K562 (cell line): ENCODE measurements around the gene C1RL. TPM values are rescaled to one million over a fixed set of nuclear protein-coding genes. Genes with fewer than 3 reads are reported as not detected.

ENCODE experiments used
- ATAC-seq: fragments of 200-7000 bp; cut with Tn5 transposase; 3 replicates; pipeline ENCODE4 v1.9.1; 2020; ENCODE audit warnings: moderate library complexity
- BruUV-seq: library from RNA; stranded (reverse); fragments of 400-500 nt; replicated peaks from 2 replicates; lab custom pipeline; 2021; lab: Mats Ljungman, UMichigan
- CTCF ChIA-PET: fragments of 300-600 bp; formaldehyde crosslinking; extraction: SDS; loops from one replicate; lab custom pipeline; 2021; ENCODE audit warnings: low intra/inter-chr PET ratio; lab: Yijun Ruan, JAX
- POLR2A ChIA-PET: fragments of 300-600, 350-650 bp; sonication (Branson Sonifier 250); formaldehyde crosslinking; extraction: SDS; loops from one replicate; lab custom pipeline; 2021; ENCODE audit warnings: antibody characterized with exemption, inconsistent platforms; lab: Yijun Ruan, JAX
- DNase-seq, 4 experiments: peaks; one replicate each; pipeline versions ENCODE4 v3.0.0 to v3.0.0-alpha.2; 2011 to 2018; ENCODE audit warnings: low spot score in 3 of 4, mixed read lengths in 3 of 4; ENCODE audit errors: extremely low read depth in 1 of 4
- FAIRE-seq: peaks from 2 replicates; lab custom pipeline; 2011; peaks lifted over from hg19 to GRCh38; lab: Jason Lieb, UNC
- H2AFZ ChIP-seq: 2 replicates; pipeline ENCODE4 v1.6.0; 2011; ENCODE audit warnings: low read depth, low read length, control low read depth, inconsistent platforms
- H3K27ac ChIP-seq: fragments of 200-600 bp; 3 replicates; pipeline ENCODE4 v1.8.0; 2011; ENCODE audit warnings: low read depth, mild to moderate bottlenecking, control low read depth, inconsistent platforms, low read length, moderate library complexity, mixed read lengths; ENCODE audit errors: extremely low read depth
- H3K27me3 ChIP-seq, 2 experiments: fragments of 300-600 bp in 1 of 2; 2 replicates in 1 of 2; 3 replicates in 1 of 2; pipeline versions ENCODE4 v1.6.0 to v1.8.0; 2011; ENCODE audit warnings: inconsistent platforms in 2 of 2, low read length in 2 of 2, mild to moderate bottlenecking in 1 of 2, mixed read lengths in 1 of 2, moderate library complexity in 1 of 2; ENCODE audit not compliant: control insufficient read depth in 2 of 2, insufficient read depth in 2 of 2
- H3K36me3 ChIP-seq: fragments of 300-600 bp; 3 replicates; pipeline ENCODE4 v1.8.0; 2011; ENCODE audit warnings: mild to moderate bottlenecking, low read length, inconsistent platforms; ENCODE audit not compliant: control insufficient read depth, insufficient read depth
- H3K4me1 ChIP-seq, 2 experiments: fragments of 200-600 bp in 1 of 2; replicated peaks in 1 of 2; 2 replicates in 1 of 2; 3 replicates in 1 of 2; pipeline versions ENCODE4 v1.5.1 to v1.8.0; 2011; ENCODE audit warnings: inconsistent platforms in 2 of 2, low read length in 2 of 2, mild to moderate bottlenecking in 1 of 2, mixed read lengths in 1 of 2, moderate library complexity in 1 of 2; ENCODE audit not compliant: control insufficient read depth in 2 of 2, insufficient read depth in 2 of 2
- H3K4me2 ChIP-seq: 2 replicates; pipeline ENCODE4 v1.6.1; 2011; ENCODE audit warnings: low read length, control low read depth, inconsistent platforms, mixed read lengths; ENCODE audit not compliant: insufficient read depth
- H3K4me3 ChIP-seq: fragments of 200-600 bp; sonication (generic), shearing (Covaris generic); 2 replicates; pipeline ENCODE4 v1.5.1; 2016; ENCODE audit warnings: control low read depth, inconsistent platforms
- H3K79me2 ChIP-seq: fragments of 200-600 bp; 3 replicates; pipeline ENCODE4 v1.8.0; 2011; ENCODE audit warnings: low read length, inconsistent platforms; ENCODE audit not compliant: control insufficient read depth, insufficient read depth
- H3K9ac ChIP-seq, 2 experiments: 2 replicates each; pipeline versions ENCODE4 v1.6.0 to v1.6.1; 2011; ENCODE audit warnings: low read depth in 2 of 2, low read length in 2 of 2, control low read depth in 1 of 2, inconsistent platforms in 1 of 2, mild to moderate bottlenecking in 1 of 2, mixed read lengths in 1 of 2; ENCODE audit not compliant: insufficient read depth in 1 of 2
- H3K9me1 ChIP-seq: one replicate; pipeline ENCODE4 v1.6.0; 2011; ENCODE audit warnings: inconsistent platforms, mild to moderate bottlenecking, low read length, moderate library complexity; ENCODE audit not compliant: control insufficient read depth, insufficient read depth
- H3K9me3 ChIP-seq: replicated peaks from 2 replicates; pipeline ENCODE4 v1.5.1; 2011; ENCODE audit warnings: low read depth, low read length, inconsistent platforms; ENCODE audit not compliant: control insufficient read depth, insufficient read depth
- H4K20me1 ChIP-seq: replicated peaks from 2 replicates; pipeline ENCODE4 v1.6.1; 2011; ENCODE audit warnings: low read length, inconsistent platforms, mixed read lengths; ENCODE audit not compliant: control insufficient read depth, insufficient read depth
- ADNP ChIP-seq: fragments of 200-800 bp; sonication (Bioruptor generic); IDR thresholded peaks from 2 replicates; pipeline ENCODE4 v1.6.1; 2016; ENCODE audit warnings: missing genetic modification characterization, missing compliant biosample characterization
- CCAR2 ChIP-seq: fragments of 200-400 bp; formaldehyde crosslinking; IDR thresholded peaks from 2 replicates; pipeline ENCODE4 v1.6.1; 2017; ENCODE audit warnings: mild to moderate bottlenecking, low read depth, low read length
- ELF2 ChIP-seq: fragments of 250-450 bp; sonication (Bioruptor Pico); IDR thresholded peaks from 2 replicates; pipeline ENCODE4 v1.5.0; 2021; ENCODE audit warnings: mild to moderate bottlenecking
- KDM1A ChIP-seq, 2 experiments: fragments of 450-650 bp; IDR thresholded peaks; 2 replicates each; pipeline ENCODE4 v1.6.1; 2016; ENCODE audit warnings: mild to moderate bottlenecking in 2 of 2
- LEF1 ChIP-seq: fragments of 450-650 bp; IDR thresholded peaks from 2 replicates; pipeline ENCODE4 v1.6.1; 2016; ENCODE audit warnings: mild to moderate bottlenecking
- PURB ChIP-seq: sonication (generic); formaldehyde crosslinking; IDR thresholded peaks from 2 replicates; pipeline ENCODE4 v1.9.0; 2021; ENCODE audit warnings: low read depth, mild to moderate bottlenecking, missing genetic modification reagents
- SMAD2 ChIP-seq: fragments of 150-350 bp; IDR thresholded peaks from 2 replicates; pipeline ENCODE4 v1.6.1; 2014; ENCODE audit warnings: low read depth, mild to moderate bottlenecking, low read length
- TSHZ1 ChIP-seq: fragments of 250-450 bp; sonication (Bioruptor Pico); IDR thresholded peaks from 2 replicates; pipeline ENCODE4 v1.4.0; 2020; ENCODE audit warnings: mild to moderate bottlenecking, moderate library complexity
- ZNF551 ChIP-seq: fragments of 250-450 bp; sonication (Bioruptor Pico); IDR thresholded peaks from 2 replicates; pipeline ENCODE4 v1.5.0; 2021; ENCODE audit warnings: mild to moderate bottlenecking, moderate library complexity
- WGBS: fragments of 100-300 bp; shearing (Covaris generic); methylation state at CpG from one replicate; pipeline ENCODE4 v1.1.6; 2016; ENCODE audit warnings: low coverage, mixed read lengths; ENCODE audit not compliant: insufficient coverage; ENCODE audit errors: missing lambda C conversion rate; 5-methylcytosine and 5-hydroxymethylcytosine counted together
- in situ Hi-C: fragments of 300-500 bp; cut with MboI; formaldehyde crosslinking; loops from 4 replicates; pipeline ENCODE4 v1.15.0; 2018; ENCODE audit warnings: inconsistent platforms, mixed read lengths
- intact Hi-C: fragments of 100-400 bp; cut with micrococcal nuclease; formaldehyde crosslinking; loops from 2 replicates; pipeline ENCODE4 v1.14.2; 2022
- polyA plus RNA-seq, 8 experiments: library from polyadenylated mRNA; depleted of rRNA in 4 of 8; stranded (reverse) in 5 of 8; unstranded in 3 of 8; fragments of >200 nt; fragmentation: Nextera tagmentation in 2 of 8; fragmentation: Illumina TruSeq in 1 of 8; extraction: Ambion mirVana in 2 of 8; extraction: Trizol in 1 of 8; gene quantifications; 2 replicates each; pipeline versions ENCODE4 v1.2.1 to v1.2.3, GENCODE V29; 2011 to 2014; ENCODE audit warnings: inconsistent platforms in 1 of 8, missing spikeins in 1 of 8
- total RNA-seq, 7 experiments: library from RNA; depleted of rRNA in 6 of 7; stranded (reverse); fragments of >200 nt in 6 of 7; fragmentation: Illumina TruSeq in 2 of 7; extraction: Trizol in 2 of 7; gene quantifications; 2 replicates each; pipeline versions ENCODE4 v1.2.1 to v1.2.3, GENCODE V29; 2011 to 2021; ENCODE audit warnings: low replicate concordance in 1 of 7

C1RL gene
- total and polyA plus RNA-seq, 9 of the 15 experiments (the other 6 are each of a cell fraction or from before 2014, with no cell fraction given) = 1.4 to 10.7 (median 8.0) TPM

GRCh38 chr12:7064516-7064915 is 44.5 kb downstream of the C1RL start:
- DNase-seq (no peak), FAIRE-seq (no peak), ATAC-seq (no peak)
- CTCF ChIA-PET = no interaction called here
- H3K4me3 ChIP-seq = no peak overlapping the region
- no peaks in the 10 kb centered on the region for H3K36me3 ChIP-seq
- WGBS = 31% methylated on average over 3 of the region's 3 CpGs
- no peaks in the 10 kb centered on the region for H3K9me3 ChIP-seq
- H3K9me1 ChIP-seq = no peaks in the 10 kb centered on the region
- no peak overlapping the region for H2AFZ ChIP-seq
- H3K4me1 ChIP-seq = peaks cover 12 to 18% of the 10 kb centered on the region in 2 experiments; a peak in 3 of 5 replicates
- TF ChIP-seq SMAD2 (no peak), CCAR2 (no peak), LEF1 (no peak), KDM1A (IDR thresholded peaks at IDR 0.05) (no peak), ELF2 (CRISPR knock-in tag) (no peak), ZNF551 (CRISPR knock-in tag) (no peak), PURB (CRISPR knock-in tag) (no peak), ADNP (tag) (no peak), TSHZ1 (no peak)
- no TSS peak for BruUV-seq
- in situ Hi-C loops (no loop called here), intact Hi-C loops (no loop called here)
- no peaks in the 10 kb centered on the region for H3K27me3 ChIP-seq
- H3K9ac ChIP-seq = no peak overlapping the region
- H3K4me2 ChIP-seq = no peak overlapping the region
- POLR2A ChIA-PET = interaction anchor here (1.3 kb wide), 1 partner anchor 11 kb away, joined by 3 read pairs; no protein-coding TSS in a partner anchor
- H3K27ac ChIP-seq = no peak overlapping the region
- no peaks in the 10 kb centered on the region for H4K20me1 ChIP-seq
- H3K79me2 ChIP-seq = no peaks in the 10 kb centered on the region
